Mesendoderm (in vitro differentiated cells): ENCODE measurements around the gene ALKAL2.

Experiments
- DNase-seq: peaks from one replicate; pipeline ENCODE4 v3.0.0; 2013
- H2AK5ac ChIP-seq: 2 replicates; pipeline ENCODE4 v1.6.1; 2013; ENCODE audit warnings: low read length, inconsistent platforms
- H2BK120ac ChIP-seq: 2 replicates; pipeline ENCODE4 v1.6.1; 2013; ENCODE audit warnings: low read depth, mild to moderate bottlenecking, low read length, moderate library complexity, mixed read lengths
- H2BK15ac ChIP-seq: replicated peaks from 2 replicates; pipeline ENCODE4 v1.6.1; 2013; ENCODE audit warnings: low read depth, mild to moderate bottlenecking, moderate library complexity
- H2BK5ac ChIP-seq: 2 replicates; pipeline ENCODE4 v1.6.1; 2013; ENCODE audit warnings: low read length, inconsistent platforms
- H3K18ac ChIP-seq: 2 replicates; pipeline ENCODE4 v1.6.1; 2013; ENCODE audit warnings: mild to moderate bottlenecking, low read length, mixed read lengths
- H3K23ac ChIP-seq: one replicate; pipeline ENCODE4 v1.6.1; 2013; ENCODE audit warnings: low read length
- H3K27ac ChIP-seq: 2 replicates; pipeline ENCODE4 v1.5.1; 2013; ENCODE audit warnings: low read depth, mild to moderate bottlenecking, inconsistent platforms, low read length, moderate library complexity
- H3K27me3 ChIP-seq: 2 replicates; pipeline ENCODE4 v1.6.1; 2013; ENCODE audit warnings: low read length, control low read depth, mild to moderate bottlenecking, inconsistent platforms; ENCODE audit not compliant: insufficient read depth, poor library complexity
- H3K36me3 ChIP-seq: 2 replicates; pipeline ENCODE4 v1.6.1; 2013; ENCODE audit warnings: low read length, inconsistent platforms; ENCODE audit not compliant: control insufficient read depth, insufficient read depth
- H3K4ac ChIP-seq: one replicate; pipeline ENCODE4 v1.6.1; 2013; ENCODE audit warnings: low read depth, mild to moderate bottlenecking, low read length, moderate library complexity
- H3K4me1 ChIP-seq: 2 replicates; pipeline ENCODE4 v1.6.1; 2013; ENCODE audit warnings: low read depth, low read length, inconsistent platforms; ENCODE audit not compliant: control insufficient read depth
- H3K4me2 ChIP-seq: 2 replicates; pipeline ENCODE4 v1.6.1; 2013; ENCODE audit warnings: low read length
- H3K4me3 ChIP-seq: 2 replicates; pipeline ENCODE4 v1.5.1; 2013; ENCODE audit warnings: mild to moderate bottlenecking, low read length
- H3K56ac ChIP-seq: one replicate; pipeline ENCODE4 v1.6.1; 2013; ENCODE audit warnings: low read length
- H3K79me1 ChIP-seq: 2 replicates; pipeline ENCODE4 v1.6.1; 2013; ENCODE audit warnings: low read length, inconsistent platforms
- H3K79me2 ChIP-seq: 2 replicates; pipeline ENCODE4 v1.6.1; 2013; ENCODE audit warnings: mild to moderate bottlenecking, low read length; ENCODE audit not compliant: control insufficient read depth, insufficient read depth
- H3K9ac ChIP-seq: 2 replicates; pipeline ENCODE4 v1.6.1; 2013; ENCODE audit warnings: low read length, inconsistent platforms
- H4K5ac ChIP-seq: one replicate; pipeline ENCODE4 v1.6.1; 2013; ENCODE audit warnings: low read length
- H4K8ac ChIP-seq: one replicate; pipeline ENCODE4 v1.6.1; 2013; ENCODE audit warnings: low read depth, mild to moderate bottlenecking, control low read depth, low read length, moderate library complexity
- WGBS: extraction: QIAGEN DNeasy Blood & Tissue Kit; methylation state at CpG from one replicate; pipeline ENCODE4 v1.1.7; 2013; ENCODE audit warnings: low lambda C conversion rate, missing lambda C conversion rate; ENCODE audit not compliant: insufficient coverage; ENCODE audit errors: extremely low coverage; 5-methylcytosine and 5-hydroxymethylcytosine counted together

Gene ALKAL2

GRCh38 chr2:255195-255594, 32.7 kb downstream of the ALKAL2 start:
- Histone ChIP-seq H3K4me2 (no peak overlapping the region), H3K23ac (no peak overlapping the region), H3K4ac (no peak overlapping the region), H3K36me3 (no peaks in the 10 kb centered on the region), H2AK5ac (no peak overlapping the region), H3K4me3 (no peak overlapping the region), H2BK5ac (no peak overlapping the region), H2BK15ac (no peak overlapping the region), H3K79me1 (no peaks in the 10 kb centered on the region), H3K4me1 (no peaks in the 10 kb centered on the region), H3K56ac (no peak overlapping the region), H4K5ac (no peak overlapping the region), H4K8ac (no peak overlapping the region), H3K27ac (no peak overlapping the region), H3K9ac (no peak overlapping the region), H3K79me2 (no peaks in the 10 kb centered on the region), H2BK120ac (no peak overlapping the region), H3K18ac (no peak overlapping the region), H3K27me3 (no peaks in the 10 kb centered on the region)
- WGBS: no CpG with 5 or more reads among the region's 2 CpGs
- no peak for DNase-seq

GRCh38 chr2:254241-254640, 33.6 kb downstream of the ALKAL2 start:
- no peak overlapping the region for H3K27ac ChIP-seq

DNA sequence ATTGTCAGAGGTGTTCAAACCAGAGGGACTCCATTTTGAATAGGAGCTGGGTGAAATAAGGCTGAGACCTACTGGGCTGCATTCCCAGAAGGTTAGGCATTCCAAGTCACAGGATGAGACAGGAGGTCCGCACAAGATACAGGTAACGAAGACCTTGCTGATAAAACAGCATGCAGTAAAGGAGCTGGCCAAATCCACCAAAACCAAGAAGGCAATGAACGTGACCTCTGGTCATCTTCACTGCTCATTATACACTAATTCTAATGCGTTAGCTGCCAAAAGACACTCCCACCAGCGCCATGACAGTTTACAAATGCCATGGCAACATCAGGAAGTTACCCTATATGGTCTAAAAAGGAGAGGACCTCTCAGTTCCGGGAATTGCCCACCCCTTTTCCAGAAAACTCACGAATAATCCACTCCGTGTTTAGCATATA, 34.7 kb downstream of the ALKAL2 start:
- Histone ChIP-seq H3K9ac (no peak overlapping the region), H3K79me2 (no peaks in the 10 kb centered on the region), H3K4me2 (no peak overlapping the region), H3K18ac (no peak overlapping the region), H4K8ac (no peak overlapping the region), H4K5ac (no peak overlapping the region), H3K4me3 (no peak overlapping the region), H2BK120ac (no peak overlapping the region), H2AK5ac (no peak overlapping the region), H3K4ac (no peak overlapping the region), H3K4me1 (no peaks in the 10 kb centered on the region), H3K79me1 (no peaks in the 10 kb centered on the region), H2BK5ac (no peak overlapping the region), H3K56ac (no peak overlapping the region), H3K27ac (no peak overlapping the region), H2BK15ac (no peak overlapping the region), H3K36me3 (no peaks in the 10 kb centered on the region), H3K23ac (no peak overlapping the region), H3K27me3 (no peaks in the 10 kb centered on the region)
- DNase-seq: no peak
- no CpG with 5 or more reads among the region's 8 CpGs for WGBS

More at GRCh38 chr2:254241-254640, 33.6 kb downstream of the ALKAL2 start:
- no CpG with 5 or more reads among the region's 7 CpGs for WGBS
- Histone ChIP-seq H2AK5ac (no peak overlapping the region), H2BK15ac (no peak overlapping the region), H4K8ac (no peak overlapping the region), H3K4me1 (no peaks in the 10 kb centered on the region), H3K27me3 (no peaks in the 10 kb centered on the region), H3K4me3 (no peak overlapping the region), H3K23ac (no peak overlapping the region), H3K9ac (no peak overlapping the region), H4K5ac (no peak overlapping the region), H3K79me1 (no peaks in the 10 kb centered on the region), H3K4me2 (no peak overlapping the region), H2BK120ac (no peak overlapping the region), H2BK5ac (no peak overlapping the region), H3K56ac (no peak overlapping the region), H3K79me2 (no peaks in the 10 kb centered on the region), H3K18ac (no peak overlapping the region), H3K4ac (no peak overlapping the region), H3K36me3 (no peaks in the 10 kb centered on the region)
- no peak for DNase-seq

DNA sequence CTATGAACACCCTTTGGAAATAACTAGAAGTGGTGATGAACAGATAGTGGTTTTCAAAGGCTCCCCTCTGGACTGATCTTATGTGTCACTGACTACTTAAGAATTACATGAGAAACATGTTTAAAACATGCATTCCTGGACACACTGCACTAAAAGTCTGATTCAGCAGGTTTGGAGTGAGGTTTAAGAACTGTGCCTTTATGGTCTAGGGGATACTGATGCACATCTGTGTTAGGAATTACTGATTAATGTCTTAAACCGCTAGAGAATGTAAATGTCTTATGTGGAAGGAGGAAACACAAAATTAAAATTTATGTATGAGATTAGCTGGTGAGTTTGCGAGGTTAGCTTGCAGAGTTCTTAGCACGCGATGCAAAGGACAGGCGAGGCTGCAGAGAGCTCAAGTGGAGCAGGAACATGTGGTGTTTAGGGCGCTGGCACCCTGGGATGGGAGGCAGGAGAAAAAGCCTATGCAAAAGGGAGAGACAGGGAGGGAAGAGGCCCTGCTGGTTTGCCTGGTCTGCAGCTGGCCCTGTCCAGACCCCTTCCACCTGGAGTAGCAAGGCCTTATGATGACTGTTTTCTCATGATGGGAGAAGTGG, 35.8 kb downstream of the ALKAL2 start:
- Histone ChIP-seq H3K79me1 (no peaks in the 10 kb centered on the region), H3K9ac (no peak overlapping the region), H3K56ac (no peak overlapping the region), H3K79me2 (no peaks in the 10 kb centered on the region), H2BK15ac (no peak overlapping the region), H3K4me1 (no peaks in the 10 kb centered on the region), H3K27me3 (no peaks in the 10 kb centered on the region), H2BK5ac (no peak overlapping the region), H4K8ac (no peak overlapping the region), H3K4me3 (no peak overlapping the region), H3K4ac (no peak overlapping the region), H4K5ac (no peak overlapping the region), H3K4me2 (no peak overlapping the region), H3K36me3 (no peaks in the 10 kb centered on the region), H2BK120ac (no peak overlapping the region), H2AK5ac (no peak overlapping the region), H3K23ac (no peak overlapping the region), H3K27ac (no peak overlapping the region), H3K18ac (no peak overlapping the region)
- WGBS: no CpG with 5 or more reads among the region's 6 CpGs
- no peak for DNase-seq

DNA sequence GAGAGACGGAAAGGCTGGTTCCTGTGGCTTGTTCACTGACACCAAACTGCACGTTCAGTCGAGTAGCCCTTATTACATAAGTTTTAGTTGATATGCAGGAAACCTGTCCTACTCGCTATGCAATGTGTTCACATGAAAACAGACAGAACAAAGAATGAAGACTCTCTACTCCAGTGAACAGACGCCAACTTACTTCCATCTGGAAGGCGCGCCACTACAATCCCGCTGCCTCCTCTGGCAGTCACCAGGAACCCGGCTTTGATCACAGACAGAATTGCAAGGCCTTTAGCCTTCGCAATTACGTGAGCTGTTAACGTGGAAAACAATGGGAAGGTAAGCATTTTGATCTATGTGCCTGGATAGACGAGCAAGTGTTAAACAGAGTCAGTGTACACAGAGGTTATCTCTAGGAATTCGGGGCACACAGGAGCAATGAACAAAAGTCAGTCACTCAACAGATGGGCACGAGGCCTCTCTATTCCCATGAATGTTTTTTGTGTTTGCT, 38.3 kb downstream of the ALKAL2 start:
- no peak overlapping the region for H3K4me3 ChIP-seq
- no peaks in the 10 kb centered on the region for H3K79me2 ChIP-seq
- H3K18ac ChIP-seq: no peak overlapping the region
- H3K79me1 ChIP-seq: no peaks in the 10 kb centered on the region
- no peak overlapping the region for H3K23ac ChIP-seq
- H2BK120ac ChIP-seq: no peak overlapping the region
- no peak overlapping the region for H4K5ac ChIP-seq
- H3K4ac ChIP-seq: no peak overlapping the region
- DNase-seq: no peak
- H3K9ac ChIP-seq: no peak overlapping the region
- H3K4me2 ChIP-seq: no peak overlapping the region
- no peaks in the 10 kb centered on the region for H3K27me3 ChIP-seq
- H2AK5ac ChIP-seq: no peak overlapping the region
- no peak overlapping the region for H3K56ac ChIP-seq
- H3K27ac ChIP-seq: no peak overlapping the region
- no peak overlapping the region for H2BK5ac ChIP-seq
- H3K36me3 ChIP-seq: no peaks in the 10 kb centered on the region
- no CpG with 5 or more reads among the region's 15 CpGs for WGBS
- H2BK15ac ChIP-seq: no peak overlapping the region
- no peak overlapping the region for H4K8ac ChIP-seq
- no peaks in the 10 kb centered on the region for H3K4me1 ChIP-seq

DNA sequence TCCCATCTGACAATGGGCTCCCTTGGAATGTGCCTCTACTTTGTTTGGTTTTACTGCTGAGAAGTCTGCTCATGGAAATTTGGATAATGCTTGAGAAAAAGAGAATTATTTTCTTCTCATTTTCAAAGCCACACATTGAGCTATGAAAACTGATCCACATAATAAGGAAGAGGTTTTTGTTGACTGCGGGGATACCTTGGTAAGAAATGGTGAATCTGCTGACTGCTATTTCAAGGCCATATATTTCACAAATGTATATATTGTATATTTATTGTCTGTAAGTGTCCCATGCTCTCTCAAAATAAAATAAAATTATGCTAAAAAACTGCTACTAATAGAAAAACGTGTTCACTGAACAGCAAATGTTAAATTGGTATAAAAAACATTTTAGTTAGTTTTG, 39.2 kb downstream of the ALKAL2 start:
- no peak overlapping the region for H3K9ac ChIP-seq
- no peak overlapping the region for H3K4me2 ChIP-seq
- H4K8ac ChIP-seq: no peak overlapping the region
- H3K4me1 ChIP-seq: no peaks in the 10 kb centered on the region
- H3K27ac ChIP-seq: no peak overlapping the region
- no peak overlapping the region for H3K23ac ChIP-seq
- no peak overlapping the region for H2BK15ac ChIP-seq
- H3K4ac ChIP-seq: no peak overlapping the region
- H3K79me2 ChIP-seq: no peaks in the 10 kb centered on the region
- H4K5ac ChIP-seq: no peak overlapping the region
- H3K27me3 ChIP-seq: no peaks in the 10 kb centered on the region
- no peak for DNase-seq
- no peak overlapping the region for H3K18ac ChIP-seq
- no peaks in the 10 kb centered on the region for H3K79me1 ChIP-seq
- H3K56ac ChIP-seq: no peak overlapping the region
- no peak overlapping the region for H2BK120ac ChIP-seq
- H3K36me3 ChIP-seq: no peaks in the 10 kb centered on the region
- no peak overlapping the region for H2AK5ac ChIP-seq
- no peak overlapping the region for H2BK5ac ChIP-seq
- WGBS: no CpG with 5 or more reads among the region's 2 CpGs
- no peak overlapping the region for H3K4me3 ChIP-seq
